Activated CD8-positive, alpha-beta memory T cell treated with anti-CD3 and anti-CD28 coated beads, Interleukin-2, amount 10 ng/mL, durations not matched to agents 7 days and 5 days (primary cell): ENCODE measurements around the gene RGL1. TPM values are rescaled to one million over a fixed set of nuclear protein-coding genes. Genes with fewer than 3 reads are reported as not detected.

ENCODE experiments used
- ATAC-seq: fragments of 150-1000 bp; cut with Tn5 transposase; one replicate; pipeline ENCODE4 v1.10.0; 2021; ENCODE audit warnings: moderate library complexity
- CTCF ChIA-PET: fragments of 350-600 bp; sonication (Branson Sonifier 250); formaldehyde crosslinking; loops from one replicate; lab custom pipeline; 2021; ENCODE audit warnings: antibody characterized with exemption; lab: Charles Lee
- DNase-seq: peaks from one replicate; pipeline ENCODE4 v3.0.0-alpha.2; 2020
- H3K27ac Mint-ChIP-seq: one replicate; pipeline ENCODE4 v1.8.0; 2021; ENCODE audit warnings: mild to moderate bottlenecking, mixed read lengths
- H3K27me3 Mint-ChIP-seq: one replicate; pipeline ENCODE4 v1.8.0; 2021; ENCODE audit warnings: mixed read lengths
- H3K36me3 Mint-ChIP-seq: one replicate; pipeline ENCODE4 v1.8.0; 2021; ENCODE audit warnings: mild to moderate bottlenecking, mixed read lengths
- H3K4me1 Mint-ChIP-seq: one replicate; pipeline ENCODE4 v1.8.0; 2021; ENCODE audit warnings: mixed read lengths
- H3K4me3 Mint-ChIP-seq: one replicate; pipeline ENCODE4 v1.8.0; 2021; ENCODE audit warnings: mild to moderate bottlenecking, moderate library complexity, mixed read lengths
- H3K9me3 Mint-ChIP-seq: one replicate; pipeline ENCODE4 v1.8.0; 2022; ENCODE audit warnings: low read depth, mixed read lengths
- total RNA-seq, 2 experiments: library from RNA; stranded (reverse); gene quantifications; one replicate each; pipeline ENCODE4 v1.2.3, GENCODE V29; 2021

Gene RGL1
- total RNA-seq, 2 experiments from 2014 or later, result 2.0 to 2.9 TPM

DNA sequence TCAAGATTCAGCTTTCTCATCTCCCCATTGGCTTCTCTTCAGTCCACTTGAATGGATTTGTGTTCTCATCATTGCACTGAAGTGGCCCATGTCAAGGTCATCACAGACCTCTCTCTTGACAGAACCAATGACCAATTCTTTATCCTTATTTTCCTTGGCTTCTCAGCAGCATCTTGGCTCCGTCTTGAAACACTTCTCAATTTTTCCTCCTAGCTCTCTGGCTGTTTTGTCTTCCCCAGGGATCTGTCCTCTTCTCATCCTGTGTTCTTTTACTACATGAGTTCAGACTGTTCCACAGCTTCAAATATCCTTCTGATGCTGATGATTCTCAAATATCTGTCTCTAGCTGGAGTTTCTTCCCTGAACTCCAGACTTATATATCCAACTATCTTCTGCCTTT, 154.0 kb downstream of the RGL1 start:
- H3K27me3 Mint-ChIP-seq, result no peaks in the 10 kb centered on the region
- no peak for DNase-seq
- H3K4me3 Mint-ChIP-seq, result no peak overlapping the region
- H3K4me1 Mint-ChIP-seq, result peaks cover 14% of the 10 kb centered on the region
- no peak for ATAC-seq
- no peak overlapping the region for H3K27ac Mint-ChIP-seq
- H3K9me3 Mint-ChIP-seq, result peaks cover 2% of the 10 kb centered on the region
- H3K36me3 Mint-ChIP-seq, result peaks cover 15% of the 10 kb centered on the region
- CTCF ChIA-PET, result interaction anchor here (1.0 to 1.3 kb wide), 3 partner anchors 9 to 90 kb away, joined by 3 to 4 read pairs (median 4); no protein-coding TSS in a partner anchor

DNA sequence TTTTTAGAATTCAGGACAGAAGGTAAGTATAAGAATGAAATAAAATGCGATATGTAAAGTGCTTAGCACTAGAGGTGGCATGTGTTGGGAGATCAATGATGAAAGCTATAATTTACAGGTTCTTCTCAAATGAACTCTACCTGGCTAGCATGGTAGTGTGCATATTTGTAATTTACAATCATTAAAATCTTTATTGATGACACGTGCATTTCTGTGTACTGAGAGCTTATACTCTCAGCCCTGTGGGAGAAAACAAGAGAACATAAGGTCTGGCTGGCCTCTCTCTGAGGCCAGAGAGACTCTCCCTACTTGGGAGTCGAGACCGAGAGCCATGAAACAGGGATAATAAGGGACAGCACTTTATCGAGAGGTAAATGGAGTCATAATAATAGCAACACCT, 156.2 kb downstream of the RGL1 start:
- H3K4me3 Mint-ChIP-seq, result no peak overlapping the region
- peaks cover 9% of the 10 kb centered on the region for H3K4me1 Mint-ChIP-seq
- no peaks in the 10 kb centered on the region for H3K27me3 Mint-ChIP-seq
- H3K9me3 Mint-ChIP-seq, result peaks cover 2% of the 10 kb centered on the region
- ATAC-seq (no peak), DNase-seq (no peak)
- no peak overlapping the region for H3K27ac Mint-ChIP-seq
- CTCF ChIA-PET, result no interaction called here
- peaks cover 10% of the 10 kb centered on the region for H3K36me3 Mint-ChIP-seq

DNA sequence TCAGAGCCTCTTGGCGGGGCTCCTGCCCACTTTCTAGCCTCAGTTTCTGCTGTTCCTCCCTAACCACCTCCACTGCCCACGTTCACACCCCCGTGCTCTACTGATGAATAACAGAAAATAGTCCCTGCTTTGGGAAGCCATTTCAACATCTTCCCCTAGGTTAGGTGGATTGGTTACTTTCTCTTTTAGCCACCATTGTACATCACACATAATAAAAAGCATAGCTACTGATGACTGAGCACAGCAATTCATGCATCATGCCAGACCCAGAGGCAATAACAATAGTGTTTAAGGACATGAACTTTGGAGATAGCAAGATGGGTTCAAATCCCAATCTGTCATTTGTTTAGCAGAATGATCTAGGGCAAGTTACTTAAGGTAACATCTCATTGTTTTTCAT, 158.0 kb downstream of the RGL1 start:
- DNase-seq (no peak), ATAC-seq (no peak)
- CTCF ChIA-PET, result interaction anchor here (0.9 kb wide), 1 partner anchor 47 kb away, joined by 5 read pairs; no protein-coding TSS in a partner anchor
- no peak overlapping the region for H3K4me3 Mint-ChIP-seq
- H3K27ac Mint-ChIP-seq, result peak overlapping the region; percentile 20
- H3K27me3 Mint-ChIP-seq, result no peaks in the 10 kb centered on the region
- peaks cover 2% of the 10 kb centered on the region for H3K9me3 Mint-ChIP-seq
- H3K4me1 Mint-ChIP-seq, result peaks cover 22% of the 10 kb centered on the region
- H3K36me3 Mint-ChIP-seq, result peaks cover 13% of the 10 kb centered on the region

DNA sequence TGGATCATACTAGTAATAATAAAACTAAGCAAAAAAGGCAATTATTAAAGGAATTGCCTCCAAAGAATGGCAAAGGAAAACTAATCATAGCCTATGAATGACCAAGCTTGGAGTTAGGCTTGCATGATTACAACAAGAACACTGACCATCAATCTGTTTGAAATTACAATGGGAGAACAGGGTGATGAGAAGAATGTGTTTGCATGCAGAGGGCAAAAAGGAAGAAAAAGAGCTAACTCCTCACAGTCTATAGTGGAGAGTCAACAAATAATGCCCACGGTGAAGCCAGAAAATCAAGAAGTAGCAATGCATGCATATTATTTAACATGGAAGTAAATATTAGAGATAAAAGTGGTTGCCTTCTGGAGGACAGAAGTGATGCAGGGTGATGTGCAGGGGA, 160.8 kb downstream of the RGL1 start:
- DNase-seq, result no peak
- Mint-ChIP-seq H3K36me3 (peaks cover 13% of the 10 kb centered on the region), H3K9me3 (peaks cover 2% of the 10 kb centered on the region), H3K27me3 (no peaks in the 10 kb centered on the region), H3K4me1 (peaks cover 29% of the 10 kb centered on the region), H3K4me3 (no peak overlapping the region), H3K27ac (no peak overlapping the region)
- CTCF ChIA-PET, result no interaction called here
- no peak for ATAC-seq

DNA sequence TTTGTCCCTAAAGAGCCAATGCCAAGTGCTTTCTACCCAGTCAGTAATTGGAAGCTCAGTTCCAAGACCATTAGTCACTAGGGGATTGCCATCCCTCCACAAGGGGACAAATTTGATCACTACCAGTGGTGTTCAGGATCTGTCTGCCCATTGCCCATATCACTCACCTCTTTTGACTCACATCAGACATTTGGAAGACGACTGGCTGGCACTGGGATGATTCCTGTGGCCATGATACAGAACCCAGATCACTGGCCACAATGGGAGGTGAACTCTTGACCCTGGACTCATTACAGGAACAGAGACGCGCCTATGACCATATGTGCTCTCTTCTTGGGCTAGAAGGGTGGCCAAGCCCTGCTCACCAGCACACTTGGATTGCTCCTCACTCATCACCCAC, 161.6 kb downstream of the RGL1 start:
- H3K4me3 Mint-ChIP-seq, result no peak overlapping the region
- CTCF ChIA-PET, result no interaction called here
- H3K27me3 Mint-ChIP-seq, result no peaks in the 10 kb centered on the region
- ATAC-seq (no peak), DNase-seq (no peak)
- H3K36me3 Mint-ChIP-seq, result peaks cover 13% of the 10 kb centered on the region
- H3K4me1 Mint-ChIP-seq, result peaks cover 29% of the 10 kb centered on the region
- H3K27ac Mint-ChIP-seq, result no peak overlapping the region
- H3K9me3 Mint-ChIP-seq, result peaks cover 2% of the 10 kb centered on the region

DNA sequence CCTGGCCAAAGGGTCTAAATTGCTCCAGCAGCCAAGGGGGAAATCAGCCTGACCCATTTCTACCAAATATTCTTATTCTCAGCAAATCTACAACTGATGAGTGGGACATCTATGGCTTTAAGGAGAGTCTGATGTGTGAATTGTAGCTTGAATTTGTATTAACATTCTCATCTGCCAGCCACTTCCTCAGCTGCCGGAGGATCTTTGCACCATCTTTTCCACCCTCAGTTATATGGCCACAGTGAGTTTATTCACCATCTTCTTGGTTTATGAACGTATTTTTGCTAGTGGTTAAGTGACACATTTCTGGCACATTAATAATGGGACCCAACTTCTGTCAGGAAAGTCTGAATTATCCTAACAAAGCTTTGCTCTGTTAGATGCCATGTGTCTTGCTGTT, 163.0 kb downstream of the RGL1 start:
- Mint-ChIP-seq H3K36me3 (peaks cover 5% of the 10 kb centered on the region), H3K27me3 (no peaks in the 10 kb centered on the region), H3K9me3 (no peaks in the 10 kb centered on the region), H3K27ac (peak overlapping the region; percentile 56), H3K4me3 (no peak overlapping the region), H3K4me1 (peaks cover 22% of the 10 kb centered on the region)
- CTCF ChIA-PET, result interaction anchor here (0.8 to 1.3 kb wide), 2 partner anchors 9 to 52 kb away, joined by 3 to 4 read pairs; no protein-coding TSS in a partner anchor
- ATAC-seq (peak; percentile 47), DNase-seq (peak; percentile 48)

DNA sequence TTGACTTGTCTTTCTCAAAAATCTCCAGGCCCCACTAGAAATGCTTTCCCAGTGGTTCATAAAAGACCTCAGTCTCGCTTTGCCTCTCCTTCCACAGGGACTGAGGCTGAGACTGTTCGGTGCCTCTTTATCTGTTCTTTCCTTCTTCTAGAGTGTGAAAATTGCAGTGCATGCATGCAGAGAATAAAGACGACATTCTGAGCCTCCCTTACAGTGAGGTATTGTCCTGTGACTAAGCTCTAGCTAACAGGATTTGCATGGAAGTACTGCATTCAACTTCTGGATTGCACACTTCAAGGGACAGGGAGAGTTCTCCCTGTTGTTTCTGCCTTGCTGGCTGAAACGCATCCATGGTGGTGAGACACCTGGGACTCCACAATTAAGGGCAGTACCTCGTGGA, 163.5 kb downstream of the RGL1 start:
- DNase-seq (no peak), ATAC-seq (no peak)
- CTCF ChIA-PET, result interaction anchor here (0.8 to 1.3 kb wide), 3 partner anchors 9 to 53 kb away, joined by 3 to 4 read pairs (median 3); no protein-coding TSS in a partner anchor
- no peaks in the 10 kb centered on the region for H3K27me3 Mint-ChIP-seq
- no peaks in the 10 kb centered on the region for H3K9me3 Mint-ChIP-seq
- peaks cover 21% of the 10 kb centered on the region for H3K4me1 Mint-ChIP-seq
- peaks cover 4% of the 10 kb centered on the region for H3K36me3 Mint-ChIP-seq
- no peak overlapping the region for H3K4me3 Mint-ChIP-seq
- peak overlapping the region; percentile 56 for H3K27ac Mint-ChIP-seq

DNA sequence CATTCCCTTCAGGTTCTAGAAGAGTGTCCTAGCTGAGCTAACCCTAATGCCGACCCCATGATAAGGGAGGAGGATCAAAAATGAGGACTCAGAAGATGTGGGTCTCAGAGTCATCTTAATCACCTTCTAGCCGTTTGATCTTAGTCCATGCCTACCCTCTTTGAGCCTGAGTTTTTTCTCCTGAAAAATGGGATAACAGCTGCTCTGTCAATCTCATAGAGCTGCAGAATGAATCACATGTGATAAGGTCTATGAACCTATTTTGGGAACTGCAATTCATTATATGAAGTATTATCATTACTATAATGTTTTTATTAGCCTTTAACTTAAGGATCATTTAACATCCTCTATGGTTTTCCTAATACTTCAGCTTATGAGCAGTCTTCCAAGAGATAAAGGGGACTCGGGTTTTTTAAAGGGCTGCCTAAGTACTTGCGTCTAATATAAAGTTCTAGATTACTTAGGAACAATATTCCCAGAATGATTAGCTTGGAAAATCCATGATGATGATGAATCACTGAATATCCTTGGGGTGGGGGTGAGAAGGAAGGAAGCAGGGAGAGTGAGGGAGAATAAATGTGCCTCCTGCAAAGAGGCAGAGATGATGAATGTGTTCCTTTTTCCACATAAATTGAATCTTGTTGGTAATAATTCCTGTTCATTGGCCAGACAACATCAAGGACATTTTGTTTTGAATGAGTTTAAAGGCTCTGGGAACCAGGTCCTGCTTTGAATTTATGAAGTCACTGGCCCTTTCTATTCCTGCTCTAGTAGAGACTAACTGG, 165.8 kb downstream of the RGL1 start:
- Mint-ChIP-seq H3K27ac (no peak overlapping the region), H3K4me3 (no peak overlapping the region), H3K36me3 (peaks cover 3% of the 10 kb centered on the region), H3K4me1 (peaks cover 21% of the 10 kb centered on the region), H3K27me3 (no peaks in the 10 kb centered on the region), H3K9me3 (no peaks in the 10 kb centered on the region)
- CTCF ChIA-PET, result interaction anchor here (1.0 to 1.2 kb wide), 2 partner anchors 286 to 315 kb away, joined by 3 read pairs; no protein-coding TSS in a partner anchor
- DNase-seq (no peak), ATAC-seq (no peak)

DNA sequence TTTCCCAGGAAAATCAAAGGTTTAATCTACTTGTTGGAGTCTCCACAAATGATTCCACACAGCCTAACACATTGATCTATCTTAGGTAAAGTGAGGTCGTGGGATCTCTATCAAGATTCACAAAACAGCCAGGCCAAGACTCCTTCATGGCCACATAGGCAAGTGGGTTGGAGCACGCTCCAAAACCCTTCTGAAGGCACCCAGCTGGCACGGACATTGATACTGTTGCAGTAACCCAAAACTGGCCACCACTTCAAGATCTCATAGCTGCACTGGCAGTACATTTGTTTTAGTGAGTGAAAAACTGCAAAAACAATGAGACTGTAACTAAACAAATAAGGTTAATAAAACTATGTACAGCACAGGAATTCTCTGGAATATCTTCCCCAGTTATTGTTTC, 170.7 kb downstream of the RGL1 start:
- Mint-ChIP-seq H3K36me3 (no peaks in the 10 kb centered on the region), H3K4me3 (no peak overlapping the region), H3K4me1 (no peaks in the 10 kb centered on the region), H3K9me3 (no peaks in the 10 kb centered on the region), H3K27me3 (no peaks in the 10 kb centered on the region), H3K27ac (no peak overlapping the region)
- DNase-seq, result no peak
- CTCF ChIA-PET, result interaction anchor here (2.1 kb wide), 1 partner anchor 60 kb away, joined by 5 read pairs; no protein-coding TSS in a partner anchor
- ATAC-seq, result no peak

DNA sequence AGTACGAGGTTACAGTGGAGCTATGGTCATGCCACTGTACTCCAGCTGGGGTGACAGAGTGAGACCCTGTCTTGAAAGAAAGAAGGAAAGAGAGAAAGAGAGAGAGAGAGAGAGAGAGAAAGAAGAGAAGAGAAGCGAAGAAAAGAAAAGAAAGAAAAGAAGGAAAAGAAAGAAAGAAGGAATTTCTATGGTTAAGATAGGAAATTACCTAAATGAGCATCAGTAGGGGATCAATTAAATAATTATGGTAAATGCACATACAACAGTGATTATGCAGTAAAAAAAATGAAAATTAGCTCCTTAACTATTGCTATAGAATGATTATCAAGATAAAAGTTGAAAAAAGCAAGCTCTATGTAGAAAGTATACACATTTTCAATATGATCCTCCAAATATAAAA, 172.8 kb downstream of the RGL1 start:
- no peaks in the 10 kb centered on the region for H3K36me3 Mint-ChIP-seq
- no peak overlapping the region for H3K4me3 Mint-ChIP-seq
- CTCF ChIA-PET, result no interaction called here
- no peak overlapping the region for H3K27ac Mint-ChIP-seq
- H3K27me3 Mint-ChIP-seq, result no peaks in the 10 kb centered on the region
- no peaks in the 10 kb centered on the region for H3K4me1 Mint-ChIP-seq
- no peaks in the 10 kb centered on the region for H3K9me3 Mint-ChIP-seq
- DNase-seq, result no peak
- no peak for ATAC-seq

Other genes with a start within 250 kb of the RGL1 start
- gene NCF2, start 214.7 kb upstream of the RGL1 start, total RNA-seq, result 1 to 10 TPM; 6.0 to 9.8 TPM
- gene ARPC5, start 169.3 kb upstream of the RGL1 start, total RNA-seq, result 100 to 1,000 TPM; 205 to 216 TPM
- not detected for gene APOBEC4, start 151.8 kb upstream of the RGL1 start, total RNA-seq
- gene COLGALT2, start 232.6 kb downstream of the RGL1 start, total RNA-seq, result 1 to 10 TPM; 1.6 to 3.3 TPM
- gene TSEN15, start 246.6 kb downstream of the RGL1 start, total RNA-seq, result 10 to 100 TPM; 37.6 to 45.1 TPM